ENCODE results near the gene FAM219A.

FAM219A gene

GRCh38 chr9:34456151-34456550 is 2.2 kb downstream of the FAM219A start:
- Histone ChIP-seq H3K4me3 (ENCODE audit: insufficient read length, low read depth) (no peak overlapping the region), H3K9ac (ENCODE audit: insufficient read length, low read depth) (no peak overlapping the region), H3K27me3 (ENCODE audit: insufficient read depth, insufficient read length) (peaks cover 23% of the 10 kb centered on the region), H3K36me3 (ENCODE audit: insufficient read depth, insufficient read length, low read length) (no peaks in the 10 kb centered on the region), H3K4me1 (ENCODE audit: insufficient read depth, insufficient read length) (peaks cover 4% of the 10 kb centered on the region), H3K9me3 (ENCODE audit: insufficient read depth, low read length) (no peaks in the 10 kb centered on the region)
- DNase-seq (ENCODE audit: low read depth, low spot score), result no peak
- TF ChIP-seq SUZ12 (IDR thresholded peaks at IDR 0.05; ENCODE audit: extremely low read depth, insufficient read depth, insufficient read length), result no peak
- no peak for TF ChIP-seq YY1 (IDR thresholded peaks at IDR 0.05; ENCODE audit: insufficient read depth, insufficient read length)
- no peak for TF ChIP-seq ZNF274 (IDR thresholded peaks at IDR 0.05; ENCODE audit: low read depth, low read length)

GRCh38 chr9:34454571-34455065 is 3.8 kb downstream of the FAM219A start:
- Histone ChIP-seq H3K36me3 (ENCODE audit: insufficient read depth, insufficient read length, low read length) (no peaks in the 10 kb centered on the region), H3K4me1 (ENCODE audit: insufficient read depth, insufficient read length) (peaks cover 5% of the 10 kb centered on the region), H3K4me3 (ENCODE audit: insufficient read length, low read depth) (no peak overlapping the region), H3K27me3 (ENCODE audit: insufficient read depth, insufficient read length) (peaks cover 19% of the 10 kb centered on the region), H3K9ac (ENCODE audit: insufficient read length, low read depth) (no peak overlapping the region), H3K9me3 (ENCODE audit: insufficient read depth, low read length) (no peaks in the 10 kb centered on the region)
- TF ChIP-seq YY1 (IDR thresholded peaks at IDR 0.05; ENCODE audit: insufficient read depth, insufficient read length), result no peak
- no peak for TF ChIP-seq SUZ12 (IDR thresholded peaks at IDR 0.05; ENCODE audit: extremely low read depth, insufficient read depth, insufficient read length)
- no peak for TF ChIP-seq ZNF274 (IDR thresholded peaks at IDR 0.05; ENCODE audit: low read depth, low read length)
- DNase-seq (ENCODE audit: low read depth, low spot score), result no peak

GRCh38 chr9:34452568-34452967 is 5.8 kb downstream of the FAM219A start:
- TF ChIP-seq ZNF274 (IDR thresholded peaks at IDR 0.05; ENCODE audit: low read depth, low read length) (no peak), SUZ12 (IDR thresholded peaks at IDR 0.05; ENCODE audit: extremely low read depth, insufficient read depth, insufficient read length) (no peak), YY1 (IDR thresholded peaks at IDR 0.05; ENCODE audit: insufficient read depth, insufficient read length) (no peak)
- Histone ChIP-seq H3K9me3 (ENCODE audit: insufficient read depth, low read length) (no peaks in the 10 kb centered on the region), H3K27me3 (ENCODE audit: insufficient read depth, insufficient read length) (peaks cover 7% of the 10 kb centered on the region), H3K9ac (ENCODE audit: insufficient read length, low read depth) (no peak overlapping the region), H3K4me3 (ENCODE audit: insufficient read length, low read depth) (no peak overlapping the region), H3K36me3 (ENCODE audit: insufficient read depth, insufficient read length, low read length) (no peaks in the 10 kb centered on the region), H3K4me1 (ENCODE audit: insufficient read depth, insufficient read length) (peaks cover 2% of the 10 kb centered on the region)
- DNase-seq (ENCODE audit: low read depth, low spot score), result no peak

- Histone ChIP-seq H3K9me3 (ENCODE audit: insufficient read depth, low read length) (no peaks in the 10 kb centered on the region), H3K36me3 (ENCODE audit: insufficient read depth, insufficient read length, low read length) (no peaks in the 10 kb centered on the region), H3K4me3 (ENCODE audit: insufficient read length, low read depth) (no peak overlapping the region), H3K4me1 (ENCODE audit: insufficient read depth, insufficient read length) (peaks cover 2% of the 10 kb centered on the region), H3K27me3 (ENCODE audit: insufficient read depth, insufficient read length) (no peaks in the 10 kb centered on the region), H3K9ac (ENCODE audit: insufficient read length, low read depth) (no peak overlapping the region)
- no peak for TF ChIP-seq ZNF274 (IDR thresholded peaks at IDR 0.05; ENCODE audit: low read depth, low read length)
- TF ChIP-seq SUZ12 (IDR thresholded peaks at IDR 0.05; ENCODE audit: extremely low read depth, insufficient read depth, insufficient read length), result no peak
- TF ChIP-seq YY1 (IDR thresholded peaks at IDR 0.05; ENCODE audit: insufficient read depth, insufficient read length), result no peak
- no peak for DNase-seq (ENCODE audit: low read depth, low spot score)
Observed at GRCh38 chr9:34451545-34451944, 6.8 kb downstream of the FAM219A start.

GRCh38 chr9:34451135-34451534 is 7.2 kb downstream of the FAM219A start:
- H3K9ac ChIP-seq (ENCODE audit: insufficient read length, low read depth), result no peak overlapping the region

DNA sequence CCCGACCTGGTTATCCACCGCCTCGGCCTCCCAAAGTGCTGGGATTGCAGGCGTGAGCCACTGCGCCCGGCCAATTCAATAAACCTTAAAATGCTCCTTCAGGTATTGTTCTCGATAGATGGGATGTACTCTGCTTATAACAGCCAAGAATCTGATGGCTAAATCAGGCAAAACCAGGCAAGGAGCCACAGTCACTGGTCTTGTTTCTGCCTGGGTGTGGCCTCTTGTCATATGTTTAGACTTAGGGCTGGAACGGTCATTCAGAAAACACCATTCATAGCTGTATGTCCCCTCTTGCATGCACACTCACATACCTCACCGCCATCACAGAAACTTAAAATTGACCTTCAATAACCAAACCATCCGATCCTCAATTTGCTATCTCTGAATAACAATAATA is 7.7 kb downstream of the FAM219A start:
- no peaks in the 10 kb centered on the region for H3K36me3 ChIP-seq (ENCODE audit: insufficient read depth, insufficient read length, low read length)
- no peak for DNase-seq (ENCODE audit: low read depth, low spot score)
- no peaks in the 10 kb centered on the region for H3K9me3 ChIP-seq (ENCODE audit: insufficient read depth, low read length)
- H3K4me3 ChIP-seq (ENCODE audit: insufficient read length, low read depth), result no peak overlapping the region
- TF ChIP-seq YY1 (IDR thresholded peaks at IDR 0.05; ENCODE audit: insufficient read depth, insufficient read length) (no peak), SUZ12 (IDR thresholded peaks at IDR 0.05; ENCODE audit: extremely low read depth, insufficient read depth, insufficient read length) (no peak), ZNF274 (IDR thresholded peaks at IDR 0.05; ENCODE audit: low read depth, low read length) (no peak)
- H3K4me1 ChIP-seq (ENCODE audit: insufficient read depth, insufficient read length), result peaks cover 2% of the 10 kb centered on the region
- H3K9ac ChIP-seq (ENCODE audit: insufficient read length, low read depth), result no peak overlapping the region
- H3K27me3 ChIP-seq (ENCODE audit: insufficient read depth, insufficient read length), result no peaks in the 10 kb centered on the region

More at GRCh38 chr9:34451135-34451534, 7.2 kb downstream of the FAM219A start:
- peaks cover 2% of the 10 kb centered on the region for H3K4me1 ChIP-seq (ENCODE audit: insufficient read depth, insufficient read length)
- DNase-seq (ENCODE audit: low read depth, low spot score), result no peak
- TF ChIP-seq YY1 (IDR thresholded peaks at IDR 0.05; ENCODE audit: insufficient read depth, insufficient read length), result no peak
- no peak for TF ChIP-seq ZNF274 (IDR thresholded peaks at IDR 0.05; ENCODE audit: low read depth, low read length)
- TF ChIP-seq SUZ12 (IDR thresholded peaks at IDR 0.05; ENCODE audit: extremely low read depth, insufficient read depth, insufficient read length), result no peak
- H3K36me3 ChIP-seq (ENCODE audit: insufficient read depth, insufficient read length, low read length), result no peaks in the 10 kb centered on the region
- no peaks in the 10 kb centered on the region for H3K27me3 ChIP-seq (ENCODE audit: insufficient read depth, insufficient read length)
- H3K4me3 ChIP-seq (ENCODE audit: insufficient read length, low read depth), result no peak overlapping the region
- H3K9me3 ChIP-seq (ENCODE audit: insufficient read depth, low read length), result no peaks in the 10 kb centered on the region

- Histone ChIP-seq H3K4me3 (ENCODE audit: insufficient read length, low read depth) (no peak overlapping the region), H3K27me3 (ENCODE audit: insufficient read depth, insufficient read length) (no peaks in the 10 kb centered on the region), H3K4me1 (ENCODE audit: insufficient read depth, insufficient read length) (peaks cover 5% of the 10 kb centered on the region), H3K9ac (ENCODE audit: insufficient read length, low read depth) (no peak overlapping the region), H3K36me3 (ENCODE audit: insufficient read depth, insufficient read length, low read length) (no peaks in the 10 kb centered on the region), H3K9me3 (ENCODE audit: insufficient read depth, low read length) (no peaks in the 10 kb centered on the region)
- no peak for DNase-seq (ENCODE audit: low read depth, low spot score)
- TF ChIP-seq ZNF274 (IDR thresholded peaks at IDR 0.05; ENCODE audit: low read depth, low read length) (no peak), SUZ12 (IDR thresholded peaks at IDR 0.05; ENCODE audit: extremely low read depth, insufficient read depth, insufficient read length) (no peak), YY1 (IDR thresholded peaks at IDR 0.05; ENCODE audit: insufficient read depth, insufficient read length) (no peak)
Observed at GRCh38 chr9:34446951-34447350, 11.4 kb downstream of the FAM219A start.
